DND-41 (cell line): ENCODE data around the gene ALDH18A1.

Source experiments
- CTCF ChIP-seq: IDR thresholded peaks from 2 replicates; pipeline ENCODE4 v1.5.1; 2012; ENCODE audit warnings: borderline replicate concordance, low read length, moderate library complexity, mild to moderate bottlenecking; ENCODE audit not compliant: poor library complexity, severe bottlenecking; ENCODE audit errors: extremely low read depth
- EZH2 ChIP-seq: IDR thresholded peaks from 3 replicates; pipeline ENCODE4 v1.6.1; 2012; ENCODE audit warnings: borderline replicate concordance, low read depth, mild to moderate bottlenecking, moderate library complexity, low read length, inconsistent platforms; ENCODE audit not compliant: severe bottlenecking

GRCh38 chr10:95648138-95648537, 8.4 kb downstream of the ALDH18A1 start:
- TF ChIP-seq CTCF (no peak), EZH2 (no peak)
